HepG2 (cell line): ENCODE measurements around the gene SUN5. TPM values are rescaled to one million over a fixed set of nuclear protein-coding genes. Genes with fewer than 3 reads are reported as not detected.

Experiments
- BORCS8-MEF2B ChIP-seq: sonication (generic); formaldehyde crosslinking; IDR thresholded peaks from 2 replicates; pipeline ENCODE4 v1.8.0; 2022; ENCODE audit warnings: mild to moderate bottlenecking, missing genetic modification reagents
- HNRNPLL ChIP-seq: fragments of 200-400 bp; formaldehyde crosslinking; IDR thresholded peaks from 2 replicates; pipeline ENCODE4 v1.6.1; 2017; ENCODE audit warnings: mild to moderate bottlenecking, low read depth, low read length; ENCODE audit not compliant: poor library complexity, severe bottlenecking
- IRF9 ChIP-seq: sonication (generic); formaldehyde crosslinking; IDR thresholded peaks from 2 replicates; pipeline ENCODE4 v1.8.0; 2022; ENCODE audit warnings: missing genetic modification reagents, mild to moderate bottlenecking, borderline replicate concordance
- NONO ChIP-seq, 2 experiments: fragments of 450-650 bp in 1 of 2; sonication (generic) in 1 of 2; formaldehyde crosslinking in 1 of 2; IDR thresholded peaks in 1 of 2; conservative IDR thresholded peaks in 1 of 2; 2 replicates each; pipeline versions ENCODE4 v1.6.1 to v1.8.0; 2017 to 2022; ENCODE audit warnings: mild to moderate bottlenecking in 1 of 2, missing genetic modification reagents in 1 of 2, moderate library complexity in 1 of 2
- PCBP2 ChIP-seq: fragments of 200-400 bp; formaldehyde crosslinking; optimal IDR thresholded peaks from 2 replicates; pipeline ENCODE3; 2018; ENCODE audit warnings: low read length, low read depth; ENCODE audit not compliant: poor library complexity, severe bottlenecking
- PHF21A ChIP-seq: sonication (generic); formaldehyde crosslinking; IDR thresholded peaks from 2 replicates; pipeline ENCODE4 v1.5.0; 2020; ENCODE audit warnings: mild to moderate bottlenecking, missing genetic modification reagents
- TARDBP ChIP-seq: sonication (generic); formaldehyde crosslinking; IDR thresholded peaks from 2 replicates; pipeline ENCODE4 v1.8.0; 2022; ENCODE audit warnings: mild to moderate bottlenecking, missing genetic modification reagents
- THYN1 ChIP-seq: sonication (generic); formaldehyde crosslinking; IDR thresholded peaks from 2 replicates; pipeline ENCODE4 v1.8.1; 2023; ENCODE audit warnings: low read depth, mild to moderate bottlenecking, moderate library complexity, missing genetic modification reagents, borderline replicate concordance
- ZKSCAN1 ChIP-seq: fragments of 150-350 bp; IDR thresholded peaks from 2 replicates; pipeline ENCODE4 v1.6.1; 2014; ENCODE audit warnings: low read length
- polyA plus RNA-seq, 8 experiments: library from polyadenylated mRNA; depleted of rRNA in 3 of 8; stranded (reverse) in 7 of 8; unstranded in 1 of 8; fragments of >200 nt; fragmentation: Illumina TruSeq in 4 of 8; extraction: Trizol in 4 of 8; gene quantifications; 2 replicates each; pipeline versions ENCODE4 v1.2.1 to v1.2.3, GENCODE V29; 2011 to 2016; ENCODE audit warnings: low read depth in 4 of 8, missing spikeins in 1 of 8, mixed read lengths in 1 of 8; ENCODE audit not compliant: insufficient read depth in 1 of 8
- total RNA-seq, 5 experiments: library from RNA; depleted of rRNA; stranded (reverse); fragments of >200 nt; fragmentation: Illumina TruSeq; extraction: Trizol; gene quantifications; 2 replicates each; pipeline ENCODE4 v1.2.3, GENCODE V29; 2016; ENCODE audit warnings: low read depth in 1 of 5
- TF ChIP-seq, protein P1 (sequence below): sonication (generic); formaldehyde crosslinking; IDR thresholded peaks from 2 replicates; pipeline ENCODE4 v1.4.0; 2020; ENCODE audit warnings: missing genetic modification reagents
- TF ChIP-seq, protein P2 (sequence below): sonication (generic); formaldehyde crosslinking; IDR thresholded peaks from 2 replicates; pipeline ENCODE4 v1.8.0; 2022; ENCODE audit warnings: mild to moderate bottlenecking, missing genetic modification reagents
- TF ChIP-seq, protein P3 (sequence below): sonication (generic); formaldehyde crosslinking; IDR thresholded peaks from 2 replicates; pipeline ENCODE4 v1.4.0; 2020; ENCODE audit warnings: missing genetic modification reagents

SUN5 gene
- total and polyA plus RNA-seq, 2 of the 13 experiments (the other 11 are each of a cell fraction or from before 2014, with no cell fraction given) = not detected

DNA sequence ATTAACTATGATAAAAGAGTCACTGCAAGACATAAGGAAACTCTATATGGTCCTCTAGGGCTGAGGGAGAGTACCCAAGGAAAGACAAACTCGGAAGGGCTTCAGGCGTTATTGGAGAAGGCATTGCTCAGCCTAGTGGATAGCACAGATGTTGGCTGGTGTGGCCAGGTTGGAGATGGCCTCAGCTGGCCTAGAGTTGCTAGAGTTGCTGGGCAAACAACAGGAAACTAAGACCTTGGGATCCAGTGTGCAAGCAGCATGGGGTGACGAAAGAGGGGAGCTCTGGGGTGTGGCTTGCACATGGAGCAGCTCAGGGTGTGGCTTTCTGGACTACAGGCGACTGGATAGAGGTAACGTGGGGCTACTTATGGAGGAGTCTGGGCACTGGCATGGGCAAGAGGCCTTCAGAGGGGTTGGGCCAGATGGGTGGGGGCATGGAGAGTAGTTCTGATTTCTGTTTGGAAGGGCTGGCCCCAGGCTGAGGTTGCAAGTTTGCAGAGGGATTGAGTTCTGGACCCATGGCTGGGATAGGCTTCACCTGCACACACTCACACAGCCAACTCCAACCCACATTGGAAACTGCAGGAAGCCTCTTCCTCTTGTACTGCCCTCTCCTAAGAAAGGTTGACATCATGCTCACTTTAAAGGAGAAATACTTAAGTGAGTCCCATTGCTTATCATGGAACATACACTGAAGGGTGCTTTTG, 22.0 kb upstream of the SUN5 start (continued):
- TF ChIP-seq, protein P1, sequence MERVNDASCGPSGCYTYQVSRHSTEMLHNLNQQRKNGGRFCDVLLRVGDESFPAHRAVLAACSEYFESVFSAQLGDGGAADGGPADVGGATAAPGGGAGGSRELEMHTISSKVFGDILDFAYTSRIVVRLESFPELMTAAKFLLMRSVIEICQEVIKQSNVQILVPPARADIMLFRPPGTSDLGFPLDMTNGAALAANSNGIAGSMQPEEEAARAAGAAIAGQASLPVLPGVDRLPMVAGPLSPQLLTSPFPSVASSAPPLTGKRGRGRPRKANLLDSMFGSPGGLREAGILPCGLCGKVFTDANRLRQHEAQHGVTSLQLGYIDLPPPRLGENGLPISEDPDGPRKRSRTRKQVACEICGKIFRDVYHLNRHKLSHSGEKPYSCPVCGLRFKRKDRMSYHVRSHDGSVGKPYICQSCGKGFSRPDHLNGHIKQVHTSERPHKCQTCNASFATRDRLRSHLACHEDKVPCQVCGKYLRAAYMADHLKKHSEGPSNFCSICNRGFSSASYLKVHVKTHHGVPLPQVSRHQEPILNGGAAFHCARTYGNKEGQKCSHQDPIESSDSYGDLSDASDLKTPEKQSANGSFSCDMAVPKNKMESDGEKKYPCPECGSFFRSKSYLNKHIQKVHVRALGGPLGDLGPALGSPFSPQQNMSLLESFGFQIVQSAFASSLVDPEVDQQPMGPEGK = 0 out of 2 replicates have a peak, but pooled peaks have one; percentile 22
- TF ChIP-seq, protein P2, sequence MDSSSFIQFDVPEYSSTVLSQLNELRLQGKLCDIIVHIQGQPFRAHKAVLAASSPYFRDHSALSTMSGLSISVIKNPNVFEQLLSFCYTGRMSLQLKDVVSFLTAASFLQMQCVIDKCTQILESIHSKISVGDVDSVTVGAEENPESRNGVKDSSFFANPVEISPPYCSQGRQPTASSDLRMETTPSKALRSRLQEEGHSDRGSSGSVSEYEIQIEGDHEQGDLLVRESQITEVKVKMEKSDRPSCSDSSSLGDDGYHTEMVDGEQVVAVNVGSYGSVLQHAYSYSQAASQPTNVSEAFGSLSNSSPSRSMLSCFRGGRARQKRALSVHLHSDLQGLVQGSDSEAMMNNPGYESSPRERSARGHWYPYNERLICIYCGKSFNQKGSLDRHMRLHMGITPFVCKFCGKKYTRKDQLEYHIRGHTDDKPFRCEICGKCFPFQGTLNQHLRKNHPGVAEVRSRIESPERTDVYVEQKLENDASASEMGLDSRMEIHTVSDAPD (CRISPR knock-in tag) = peak; percentile 52; the same call in 1 of the 2 replicates
- TF ChIP-seq NONO (IDR thresholded peaks at IDR 0.05) = no peak
- peak; percentile 81; the same call in 1 of the 2 replicates for TF ChIP-seq NONO (CRISPR knock-in tag; conservative IDR thresholded peaks at IDR 0.05)
- TF ChIP-seq, protein P3, sequence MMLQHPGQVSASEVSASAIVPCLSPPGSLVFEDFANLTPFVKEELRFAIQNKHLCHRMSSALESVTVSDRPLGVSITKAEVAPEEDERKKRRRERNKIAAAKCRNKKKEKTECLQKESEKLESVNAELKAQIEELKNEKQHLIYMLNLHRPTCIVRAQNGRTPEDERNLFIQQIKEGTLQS (CRISPR knock-in tag) = peak; percentile 47; the same call in 1 of the 2 replicates
- TF ChIP-seq TARDBP = peak; percentile 62; the same call in 1 of the 2 replicates
- peak; percentile 37; the same call in 1 of the 2 replicates for TF ChIP-seq IRF9 (CRISPR knock-in tag)
- TF ChIP-seq BORCS8-MEF2B (CRISPR knock-in tag) = peak; percentile 61; the same call in 1 of the 2 replicates
- TF ChIP-seq PCBP2 = peak; percentile 23
- TF ChIP-seq THYN1 = peak; percentile 92; the same call in 1 of the 2 replicates
- no peak for TF ChIP-seq ZKSCAN1
- TF ChIP-seq PHF21A = no peak
- peak; percentile 15 for TF ChIP-seq HNRNPLL
